SIG-M5 treated with dmso at 0.1 percent for 504 hours (cell line): ENCODE data around the gene ST6GALNAC3.

ENCODE experiments used
- DNase-seq: peaks from one replicate; lab custom pipeline; 2025; ENCODE audit not compliant: unreplicated experiment; lab: John Stamatoyannopoulos, UW

Gene ST6GALNAC3

GRCh38 chr1:76141929-76142328, 67.4 kb downstream of the ST6GALNAC3 start:
- no peak for DNase-seq

- DNase-seq, result no peak
Measured at GRCh38 chr1:76142771-76143540, 68.4 kb downstream of the ST6GALNAC3 start.

- no peak for DNase-seq
Measured at GRCh38 chr1:76144247-76144646, 69.7 kb downstream of the ST6GALNAC3 start.

- DNase-seq, result no peak
Measured at GRCh38 chr1:76145332-76145731, 70.8 kb downstream of the ST6GALNAC3 start.

- DNase-seq, result no peak
Measured at GRCh38 chr1:76146184-76146583, 71.6 kb downstream of the ST6GALNAC3 start.

GRCh38 chr1:76147917-76148316, 73.4 kb downstream of the ST6GALNAC3 start:
- DNase-seq, result no peak

GRCh38 chr1:76148460-76148859, 73.9 kb downstream of the ST6GALNAC3 start:
- DNase-seq, result no peak

- no peak for DNase-seq
Measured at GRCh38 chr1:76153841-76154205, 79.3 kb downstream of the ST6GALNAC3 start.

GRCh38 chr1:76154206-76154956, 79.8 kb downstream of the ST6GALNAC3 start:
- DNase-seq, result peak; percentile 66

- no peak for DNase-seq
Measured at GRCh38 chr1:76156987-76157386, 82.4 kb downstream of the ST6GALNAC3 start.

GRCh38 chr1:76158126-76158525, 83.6 kb downstream of the ST6GALNAC3 start:
- DNase-seq, result no peak

- no peak for DNase-seq
Measured at GRCh38 chr1:76160225-76160624, 85.7 kb downstream of the ST6GALNAC3 start.

- DNase-seq, result no peak
Measured at GRCh38 chr1:76161451-76161850, 86.9 kb downstream of the ST6GALNAC3 start.

GRCh38 chr1:76162254-76162653, 87.7 kb downstream of the ST6GALNAC3 start:
- DNase-seq, result no peak

GRCh38 chr1:76164165-76164564, 89.6 kb downstream of the ST6GALNAC3 start:
- DNase-seq, result no peak

GRCh38 chr1:76170084-76170483, 95.5 kb downstream of the ST6GALNAC3 start:
- DNase-seq, result no peak

- no peak for DNase-seq
Measured at GRCh38 chr1:76170513-76170912, 96.0 kb downstream of the ST6GALNAC3 start.

- no peak for DNase-seq
Measured at GRCh38 chr1:76176000-76176399, 101.5 kb downstream of the ST6GALNAC3 start.

- no peak for DNase-seq
Measured at GRCh38 chr1:76177615-76178014, 103.1 kb downstream of the ST6GALNAC3 start.

GRCh38 chr1:76179219-76179698, 104.7 kb downstream of the ST6GALNAC3 start:
- DNase-seq, result no peak

- DNase-seq, result no peak
Measured at GRCh38 chr1:76185207-76185606, 110.7 kb downstream of the ST6GALNAC3 start.

GRCh38 chr1:76186554-76187170, 112.1 kb downstream of the ST6GALNAC3 start:
- no peak for DNase-seq
